WTC11 (cell line): ENCODE results near the gene MOB3B. TPM values are rescaled to one million over a fixed set of nuclear protein-coding genes. Genes with fewer than 3 reads are reported as not detected.

Experiments
- ATAC-seq: fragments of 200-7000 bp; cut with Tn5 transposase; 2 replicates; pipeline ENCODE4 v1.10.0; 2021; ENCODE audit warnings: mild to moderate bottlenecking, moderate library complexity
- CTCF ChIA-PET: fragments of 300-600 bp; sonication (Branson Sonifier 250); formaldehyde crosslinking; loops from one replicate; lab custom pipeline; 2021; ENCODE audit warnings: antibody characterized with exemption; lab: Charles Lee
- POLR2A ChIA-PET: fragments of 350-600 bp; sonication (Branson Sonifier 250); formaldehyde crosslinking; loops from one replicate; lab custom pipeline; 2021; ENCODE audit warnings: antibody characterized with exemption; lab: Charles Lee
- DNase-seq: peaks from one replicate; pipeline ENCODE4 v3.0.0; 2021; ENCODE audit warnings: low spot score
- H3K27ac Mint-ChIP-seq: 2 replicates; pipeline ENCODE4 v1.8.0; 2021; ENCODE audit warnings: mixed read lengths
- H3K27me3 Mint-ChIP-seq: 2 replicates; pipeline ENCODE4 v1.8.0; 2021; ENCODE audit warnings: low read depth, mild to moderate bottlenecking, moderate library complexity, mixed read lengths
- H3K36me3 Mint-ChIP-seq: 2 replicates; pipeline ENCODE4 v1.8.0; 2021; ENCODE audit warnings: mixed read lengths
- H3K4me1 Mint-ChIP-seq: 2 replicates; pipeline ENCODE4 v1.8.0; 2022; ENCODE audit warnings: mixed read lengths
- H3K4me3 Mint-ChIP-seq: 2 replicates; pipeline ENCODE4 v1.8.0; 2021; ENCODE audit warnings: mild to moderate bottlenecking, moderate library complexity, mixed read lengths
- H3K9me3 Mint-ChIP-seq: 2 replicates; pipeline ENCODE4 v1.8.0; 2021; ENCODE audit warnings: mixed read lengths
- CREB1 ChIP-seq: sonication (generic); formaldehyde crosslinking; IDR thresholded peaks from 2 replicates; pipeline ENCODE4 v1.8.0; 2023; ENCODE audit warnings: mild to moderate bottlenecking, missing genetic modification reagents
- EMX1 ChIP-seq: fragments of 250-450 bp; sonication (Bioruptor Pico); IDR thresholded peaks from 2 replicates; pipeline ENCODE4 v1.8.0; 2021; ENCODE audit warnings: mild to moderate bottlenecking
- HMGA2 ChIP-seq: fragments of 250-450 bp; sonication (Bioruptor Pico); IDR thresholded peaks from 2 replicates; pipeline ENCODE4 v1.4.0; 2021; ENCODE audit warnings: mild to moderate bottlenecking, moderate library complexity
- MXD4 ChIP-seq: fragments of 250-450 bp; sonication (Bioruptor Pico); IDR thresholded peaks from 2 replicates; pipeline ENCODE4 v1.8.0; 2021; ENCODE audit warnings: mild to moderate bottlenecking, moderate library complexity, borderline replicate concordance
- OVOL2 ChIP-seq: fragments of 250-450 bp; sonication (Bioruptor Pico); IDR thresholded peaks from 2 replicates; pipeline ENCODE4 v1.9.0; 2021; ENCODE audit warnings: mild to moderate bottlenecking, borderline replicate concordance
- SOX15 ChIP-seq: fragments of 250-450 bp; sonication (Bioruptor Pico); IDR thresholded peaks from 2 replicates; pipeline ENCODE4 v1.9.0; 2021; ENCODE audit warnings: mild to moderate bottlenecking
- TEAD1 ChIP-seq: sonication (generic); formaldehyde crosslinking; IDR thresholded peaks from 2 replicates; pipeline ENCODE4 v1.8.0; 2022; ENCODE audit warnings: mild to moderate bottlenecking, missing genetic modification reagents
- ZNF232 ChIP-seq: sonication (generic); formaldehyde crosslinking; IDR thresholded peaks from 2 replicates; pipeline ENCODE4 v1.8.0; 2022; ENCODE audit warnings: mild to moderate bottlenecking, missing genetic modification reagents
- ZNF263 ChIP-seq: sonication (generic); formaldehyde crosslinking; IDR thresholded peaks from 2 replicates; pipeline ENCODE4 v1.8.1; 2022; ENCODE audit warnings: low read depth, mild to moderate bottlenecking, moderate library complexity, missing genetic modification reagents
- ZNF416 ChIP-seq: fragments of 250-450 bp; sonication (Bioruptor Pico); IDR thresholded peaks from 2 replicates; pipeline ENCODE4 v1.9.0; 2021; ENCODE audit warnings: mild to moderate bottlenecking, inconsistent platforms
- ZNF671 ChIP-seq: fragments of 250-450 bp; sonication (Bioruptor Pico); IDR thresholded peaks from 2 replicates; pipeline ENCODE4 v1.8.0; 2021; ENCODE audit warnings: mild to moderate bottlenecking
- total RNA-seq: library from RNA; stranded (reverse); gene quantifications from 3 replicates; pipeline ENCODE4 v1.2.3, GENCODE V29; 2021
- TF ChIP-seq, protein P1 (sequence below): sonication (generic); formaldehyde crosslinking; IDR thresholded peaks from 2 replicates; pipeline ENCODE4 v1.8.1; 2022; ENCODE audit warnings: low read depth, mild to moderate bottlenecking, moderate library complexity, missing genetic modification reagents, borderline replicate concordance
- TF ChIP-seq, protein P2 (sequence below): sonication (generic); formaldehyde crosslinking; IDR thresholded peaks from 2 replicates; pipeline ENCODE4 v1.8.1; 2023; ENCODE audit warnings: mild to moderate bottlenecking, moderate library complexity, missing genetic modification reagents
- TF ChIP-seq, protein P3 (sequence below): sonication (generic); formaldehyde crosslinking; conservative IDR thresholded peaks from 2 replicates; pipeline ENCODE4 v1.8.1; 2022; ENCODE audit warnings: mild to moderate bottlenecking, missing genetic modification reagents
- TF ChIP-seq, protein P4 (sequence below): fragments of 250-450 bp; sonication (Bioruptor Pico); IDR thresholded peaks from 2 replicates; pipeline ENCODE4 v1.9.0; 2021; ENCODE audit warnings: mild to moderate bottlenecking
- TF ChIP-seq, protein P5 (sequence below): fragments of 250-450 bp; sonication (Bioruptor Pico); IDR thresholded peaks from 2 replicates; pipeline ENCODE4 v1.9.0; 2021; ENCODE audit warnings: mild to moderate bottlenecking
- TF ChIP-seq, protein P6 (sequence below): sonication (generic); formaldehyde crosslinking; IDR thresholded peaks from 2 replicates; pipeline ENCODE4 v1.8.0; 2022; ENCODE audit warnings: mild to moderate bottlenecking, missing genetic modification reagents
- TF ChIP-seq, protein P7 (sequence below): fragments of 250-450 bp; sonication (Bioruptor Pico); conservative IDR thresholded peaks from 2 replicates; pipeline ENCODE4 v1.9.0; 2021; ENCODE audit warnings: mild to moderate bottlenecking

The MOB3B gene
- total RNA-seq, 1 experiment from 2014 or later: 25.1 TPM

DNA sequence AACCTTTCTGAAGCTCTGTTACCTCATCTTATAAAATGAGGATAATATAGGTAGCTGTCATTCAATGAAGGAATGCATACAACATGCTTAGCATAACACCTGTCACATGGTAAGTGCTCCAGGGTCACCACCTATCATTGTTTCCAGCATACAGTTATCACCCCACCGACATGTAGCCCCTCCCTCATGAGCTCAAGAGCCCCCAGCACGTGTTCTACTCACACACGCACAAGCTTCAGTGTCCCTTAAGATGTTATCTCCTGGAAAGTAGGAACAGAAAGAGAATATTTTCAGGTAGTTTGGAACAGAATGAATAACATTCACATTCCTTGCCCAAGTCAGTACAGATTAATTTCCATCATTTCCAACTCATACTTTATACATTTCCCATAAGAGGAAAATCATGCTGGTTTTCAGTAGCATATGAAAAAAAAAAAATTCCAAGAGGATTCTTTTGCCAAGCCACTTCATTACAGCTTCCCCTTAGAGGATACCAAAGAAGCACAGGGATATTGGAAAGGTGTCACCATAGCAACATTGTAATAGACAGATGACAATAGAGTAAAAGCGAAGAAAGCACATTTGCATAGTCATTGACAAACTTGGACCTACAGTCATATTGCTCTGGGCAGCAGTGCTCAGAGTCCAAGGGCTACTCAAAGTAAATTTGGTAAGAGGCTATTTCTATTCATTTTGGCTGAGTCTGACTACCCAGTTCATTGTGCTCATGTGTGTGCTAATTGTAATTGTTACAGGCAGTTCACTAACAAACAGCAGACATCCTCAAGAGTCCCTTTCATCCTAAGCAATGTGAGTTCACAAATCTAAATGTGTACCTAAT is 1.5 kb upstream of the MOB3B start:
- no peaks in the 10 kb centered on the region for H3K36me3 Mint-ChIP-seq
- TF ChIP-seq EMX1 (CRISPR knock-in tag): no peak
- no peak for TF ChIP-seq ZNF416 (CRISPR knock-in tag)
- TF ChIP-seq, protein P1, sequence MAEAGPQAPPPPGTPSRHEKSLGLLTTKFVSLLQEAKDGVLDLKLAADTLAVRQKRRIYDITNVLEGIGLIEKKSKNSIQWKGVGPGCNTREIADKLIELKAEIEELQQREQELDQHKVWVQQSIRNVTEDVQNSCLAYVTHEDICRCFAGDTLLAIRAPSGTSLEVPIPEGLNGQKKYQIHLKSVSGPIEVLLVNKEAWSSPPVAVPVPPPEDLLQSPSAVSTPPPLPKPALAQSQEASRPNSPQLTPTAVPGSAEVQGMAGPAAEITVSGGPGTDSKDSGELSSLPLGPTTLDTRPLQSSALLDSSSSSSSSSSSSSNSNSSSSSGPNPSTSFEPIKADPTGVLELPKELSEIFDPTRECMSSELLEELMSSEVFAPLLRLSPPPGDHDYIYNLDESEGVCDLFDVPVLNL (CRISPR knock-in tag): no peak
- TF ChIP-seq, protein P2, sequence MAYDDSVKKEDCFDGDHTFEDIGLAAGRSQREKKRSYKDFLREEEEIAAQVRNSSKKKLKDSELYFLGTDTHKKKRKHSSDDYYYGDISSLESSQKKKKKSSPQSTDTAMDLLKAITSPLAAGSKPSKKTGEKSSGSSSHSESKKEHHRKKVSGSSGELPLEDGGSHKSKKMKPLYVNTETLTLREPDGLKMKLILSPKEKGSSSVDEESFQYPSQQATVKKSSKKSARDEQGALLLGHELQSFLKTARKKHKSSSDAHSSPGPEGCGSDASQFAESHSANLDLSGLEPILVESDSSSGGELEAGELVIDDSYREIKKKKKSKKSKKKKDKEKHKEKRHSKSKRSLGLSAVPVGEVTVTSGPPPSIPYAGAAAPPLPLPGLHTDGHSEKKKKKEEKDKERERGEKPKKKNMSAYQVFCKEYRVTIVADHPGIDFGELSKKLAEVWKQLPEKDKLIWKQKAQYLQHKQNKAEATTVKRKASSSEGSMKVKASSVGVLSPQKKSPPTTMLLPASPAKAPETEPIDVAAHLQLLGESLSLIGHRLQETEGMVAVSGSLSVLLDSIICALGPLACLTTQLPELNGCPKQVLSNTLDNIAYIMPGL: no peak
- no peak for TF ChIP-seq CREB1
- no peak for TF ChIP-seq TEAD1
- TF ChIP-seq, protein P3, sequence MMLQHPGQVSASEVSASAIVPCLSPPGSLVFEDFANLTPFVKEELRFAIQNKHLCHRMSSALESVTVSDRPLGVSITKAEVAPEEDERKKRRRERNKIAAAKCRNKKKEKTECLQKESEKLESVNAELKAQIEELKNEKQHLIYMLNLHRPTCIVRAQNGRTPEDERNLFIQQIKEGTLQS: no peak
- TF ChIP-seq, protein P4, sequence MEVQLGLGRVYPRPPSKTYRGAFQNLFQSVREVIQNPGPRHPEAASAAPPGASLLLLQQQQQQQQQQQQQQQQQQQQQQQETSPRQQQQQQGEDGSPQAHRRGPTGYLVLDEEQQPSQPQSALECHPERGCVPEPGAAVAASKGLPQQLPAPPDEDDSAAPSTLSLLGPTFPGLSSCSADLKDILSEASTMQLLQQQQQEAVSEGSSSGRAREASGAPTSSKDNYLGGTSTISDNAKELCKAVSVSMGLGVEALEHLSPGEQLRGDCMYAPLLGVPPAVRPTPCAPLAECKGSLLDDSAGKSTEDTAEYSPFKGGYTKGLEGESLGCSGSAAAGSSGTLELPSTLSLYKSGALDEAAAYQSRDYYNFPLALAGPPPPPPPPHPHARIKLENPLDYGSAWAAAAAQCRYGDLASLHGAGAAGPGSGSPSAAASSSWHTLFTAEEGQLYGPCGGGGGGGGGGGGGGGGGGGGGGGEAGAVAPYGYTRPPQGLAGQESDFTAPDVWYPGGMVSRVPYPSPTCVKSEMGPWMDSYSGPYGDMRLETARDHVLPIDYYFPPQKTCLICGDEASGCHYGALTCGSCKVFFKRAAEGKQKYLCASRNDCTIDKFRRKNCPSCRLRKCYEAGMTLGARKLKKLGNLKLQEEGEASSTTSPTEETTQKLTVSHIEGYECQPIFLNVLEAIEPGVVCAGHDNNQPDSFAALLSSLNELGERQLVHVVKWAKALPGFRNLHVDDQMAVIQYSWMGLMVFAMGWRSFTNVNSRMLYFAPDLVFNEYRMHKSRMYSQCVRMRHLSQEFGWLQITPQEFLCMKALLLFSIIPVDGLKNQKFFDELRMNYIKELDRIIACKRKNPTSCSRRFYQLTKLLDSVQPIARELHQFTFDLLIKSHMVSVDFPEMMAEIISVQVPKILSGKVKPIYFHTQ (CRISPR knock-in tag): no peak
- no peak for TF ChIP-seq HMGA2 (CRISPR knock-in tag)
- TF ChIP-seq, protein P5, sequence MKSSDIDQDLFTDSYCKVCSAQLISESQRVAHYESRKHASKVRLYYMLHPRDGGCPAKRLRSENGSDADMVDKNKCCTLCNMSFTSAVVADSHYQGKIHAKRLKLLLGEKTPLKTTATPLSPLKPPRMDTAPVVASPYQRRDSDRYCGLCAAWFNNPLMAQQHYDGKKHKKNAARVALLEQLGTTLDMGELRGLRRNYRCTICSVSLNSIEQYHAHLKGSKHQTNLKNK (CRISPR knock-in tag): no peak
- no peak for TF ChIP-seq MXD4
- TF ChIP-seq, protein P6, sequence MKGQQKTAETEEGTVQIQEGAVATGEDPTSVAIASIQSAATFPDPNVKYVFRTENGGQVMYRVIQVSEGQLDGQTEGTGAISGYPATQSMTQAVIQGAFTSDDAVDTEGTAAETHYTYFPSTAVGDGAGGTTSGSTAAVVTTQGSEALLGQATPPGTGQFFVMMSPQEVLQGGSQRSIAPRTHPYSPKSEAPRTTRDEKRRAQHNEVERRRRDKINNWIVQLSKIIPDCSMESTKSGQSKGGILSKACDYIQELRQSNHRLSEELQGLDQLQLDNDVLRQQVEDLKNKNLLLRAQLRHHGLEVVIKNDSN (CRISPR knock-in tag): no peak
- TF ChIP-seq, protein P7, sequence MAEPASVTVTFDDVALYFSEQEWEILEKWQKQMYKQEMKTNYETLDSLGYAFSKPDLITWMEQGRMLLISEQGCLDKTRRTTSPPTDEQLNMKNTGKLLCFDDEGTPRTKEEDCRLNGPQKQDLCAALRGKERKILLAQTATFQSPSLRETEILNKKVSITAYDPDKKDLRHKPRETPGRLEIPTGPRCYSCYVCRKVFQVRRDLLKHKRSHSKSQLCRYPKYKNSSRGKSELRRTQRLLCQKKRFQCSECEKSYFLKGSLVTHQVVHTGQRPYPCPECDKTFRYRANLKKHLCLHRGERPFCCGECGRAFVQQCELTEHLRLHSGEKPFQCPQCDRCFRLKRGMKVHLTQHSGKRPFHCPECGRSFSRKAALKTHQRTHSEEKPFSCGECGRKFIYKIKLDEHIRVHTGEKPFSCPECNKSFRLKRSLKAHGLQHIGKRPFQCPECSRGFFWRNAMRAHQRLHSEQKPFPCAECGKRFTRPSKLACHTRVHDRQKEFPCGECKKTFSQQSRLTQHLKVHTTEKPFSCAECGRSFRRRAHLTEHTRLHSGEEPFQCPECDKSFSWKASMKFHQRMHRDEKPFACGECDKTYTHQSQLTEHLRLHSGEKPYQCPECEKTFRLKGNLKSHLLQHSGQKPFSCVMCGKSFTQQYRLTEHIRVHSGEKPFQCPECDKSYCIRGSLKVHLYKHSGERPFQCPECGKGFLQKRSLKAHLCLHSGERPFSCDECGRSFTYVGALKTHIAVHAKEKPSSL: no peak
- TF ChIP-seq SOX15 (CRISPR knock-in tag): no peak
- TF ChIP-seq ZNF232: no peak
- no peak for TF ChIP-seq ZNF263
- TF ChIP-seq ZNF671 (CRISPR knock-in tag): no peak
- no peak for TF ChIP-seq OVOL2 (CRISPR knock-in tag)
- TF ChIP-seq, all 79 proteins: peak for 0
- ATAC-seq: no peak
- POLR2A ChIA-PET: interaction anchor here (0.5 kb wide), 1 partner anchor 20 kb away, joined by 3 read pairs; no protein-coding TSS in a partner anchor
- no peak for DNase-seq
- Mint-ChIP-seq H3K9me3 (no peaks in the 10 kb centered on the region), H3K27me3 (peaks cover 3% of the 10 kb centered on the region; the same call in 1 of the 2 replicates), H3K27ac (no peak overlapping the region), H3K4me3 (no peak overlapping the region), H3K4me1 (peaks cover 48% of the 10 kb centered on the region)
- CTCF ChIA-PET: interaction anchor here (2.6 kb wide), 1 partner anchor 198 kb away, joined by 35 read pairs; no protein-coding TSS in a partner anchor
